ENCODE results near the gene PLEKHH1.
A peak's percentile ranks its signal among the peaks of the same experiment; 100 is the strongest.

Gene PLEKHH1

GRCh38 chr14:67519406-67519805 lies 13.7 kb upstream of the PLEKHH1 start:
- no peak overlapping the region for H3K4me3 Mint-ChIP-seq
- ATAC-seq, result no peak
- no peaks in the 10 kb centered on the region for H3K36me3 Mint-ChIP-seq
- H3K4me1 Mint-ChIP-seq, result peaks cover 21% of the 10 kb centered on the region
- H3K27ac Mint-ChIP-seq, result no peak overlapping the region
- peaks cover 19% of the 10 kb centered on the region for H3K27me3 Mint-ChIP-seq
- no peaks in the 10 kb centered on the region for H3K9me3 Mint-ChIP-seq

- no peak for ATAC-seq
- Mint-ChIP-seq H3K27ac (no peak overlapping the region), H3K9me3 (no peaks in the 10 kb centered on the region), H3K27me3 (peaks cover 19% of the 10 kb centered on the region), H3K4me3 (no peak overlapping the region), H3K36me3 (no peaks in the 10 kb centered on the region), H3K4me1 (peaks cover 16% of the 10 kb centered on the region)
Measured at GRCh38 chr14:67520482-67520881, 12.6 kb upstream of the PLEKHH1 start.

- Mint-ChIP-seq H3K27ac (no peak overlapping the region), H3K4me3 (no peak overlapping the region), H3K36me3 (no peaks in the 10 kb centered on the region), H3K9me3 (no peaks in the 10 kb centered on the region), H3K27me3 (peaks cover 35% of the 10 kb centered on the region), H3K4me1 (peaks cover 6% of the 10 kb centered on the region)
- no peak for ATAC-seq
Measured at GRCh38 chr14:67522270-67522669, 10.8 kb upstream of the PLEKHH1 start.

GRCh38 chr14:67523764-67524633 lies 9.1 kb upstream of the PLEKHH1 start:
- no peak overlapping the region for H3K4me3 Mint-ChIP-seq
- ATAC-seq, result no peak
- no peaks in the 10 kb centered on the region for H3K9me3 Mint-ChIP-seq
- H3K36me3 Mint-ChIP-seq, result no peaks in the 10 kb centered on the region
- H3K4me1 Mint-ChIP-seq, result peaks cover 6% of the 10 kb centered on the region
- H3K27ac Mint-ChIP-seq, result no peak overlapping the region
- H3K27me3 Mint-ChIP-seq, result peaks cover 35% of the 10 kb centered on the region

- no peaks in the 10 kb centered on the region for H3K36me3 Mint-ChIP-seq
- H3K9me3 Mint-ChIP-seq, result no peaks in the 10 kb centered on the region
- H3K4me3 Mint-ChIP-seq, result no peak overlapping the region
- no peak overlapping the region for H3K27ac Mint-ChIP-seq
- no peak for ATAC-seq
- H3K4me1 Mint-ChIP-seq, result peaks cover 6% of the 10 kb centered on the region
- peaks cover 40% of the 10 kb centered on the region for H3K27me3 Mint-ChIP-seq
Measured at GRCh38 chr14:67524634-67524963, 8.5 kb upstream of the PLEKHH1 start.

GRCh38 chr14:67525389-67525788 lies 7.7 kb upstream of the PLEKHH1 start:
- H3K4me1 Mint-ChIP-seq, result peaks cover 6% of the 10 kb centered on the region
- H3K4me3 Mint-ChIP-seq, result no peak overlapping the region
- no peak overlapping the region for H3K27ac Mint-ChIP-seq
- no peaks in the 10 kb centered on the region for H3K36me3 Mint-ChIP-seq
- ATAC-seq, result no peak
- peaks cover 48% of the 10 kb centered on the region for H3K27me3 Mint-ChIP-seq
- H3K9me3 Mint-ChIP-seq, result no peaks in the 10 kb centered on the region

- no peak overlapping the region for H3K27ac Mint-ChIP-seq
- no peak overlapping the region for H3K4me3 Mint-ChIP-seq
- no peaks in the 10 kb centered on the region for H3K36me3 Mint-ChIP-seq
- H3K9me3 Mint-ChIP-seq, result no peaks in the 10 kb centered on the region
- H3K4me1 Mint-ChIP-seq, result peaks cover 6% of the 10 kb centered on the region
- no peak for ATAC-seq
- H3K27me3 Mint-ChIP-seq, result peaks cover 54% of the 10 kb centered on the region
Measured at GRCh38 chr14:67526181-67526580, 6.9 kb upstream of the PLEKHH1 start.

GRCh38 chr14:67526676-67527459 lies 6.2 kb upstream of the PLEKHH1 start:
- H3K9me3 Mint-ChIP-seq, result no peaks in the 10 kb centered on the region
- peak; percentile 79 for ATAC-seq
- H3K36me3 Mint-ChIP-seq, result no peaks in the 10 kb centered on the region
- no peak overlapping the region for H3K4me3 Mint-ChIP-seq
- peaks cover 49% of the 10 kb centered on the region for H3K27me3 Mint-ChIP-seq
- peaks cover 6% of the 10 kb centered on the region for H3K4me1 Mint-ChIP-seq
- no peak overlapping the region for H3K27ac Mint-ChIP-seq

GRCh38 chr14:67527756-67528155 lies 5.3 kb upstream of the PLEKHH1 start:
- Mint-ChIP-seq H3K27ac (no peak overlapping the region), H3K9me3 (no peaks in the 10 kb centered on the region), H3K27me3 (peaks cover 41% of the 10 kb centered on the region), H3K4me1 (peaks cover 11% of the 10 kb centered on the region), H3K36me3 (no peaks in the 10 kb centered on the region), H3K4me3 (no peak overlapping the region)
- no peak for ATAC-seq

GRCh38 chr14:67528276-67528675 lies 4.8 kb upstream of the PLEKHH1 start:
- Mint-ChIP-seq H3K27ac (no peak overlapping the region), H3K27me3 (peaks cover 38% of the 10 kb centered on the region), H3K4me1 (peaks cover 11% of the 10 kb centered on the region), H3K4me3 (no peak overlapping the region), H3K9me3 (no peaks in the 10 kb centered on the region), H3K36me3 (no peaks in the 10 kb centered on the region)
- ATAC-seq, result no peak

- H3K27me3 Mint-ChIP-seq, result peaks cover 38% of the 10 kb centered on the region
- no peak overlapping the region for H3K4me3 Mint-ChIP-seq
- peaks cover 11% of the 10 kb centered on the region for H3K4me1 Mint-ChIP-seq
- no peak for ATAC-seq
- H3K9me3 Mint-ChIP-seq, result no peaks in the 10 kb centered on the region
- H3K27ac Mint-ChIP-seq, result no peak overlapping the region
- no peaks in the 10 kb centered on the region for H3K36me3 Mint-ChIP-seq
Measured at GRCh38 chr14:67529947-67530935, 2.8 kb upstream of the PLEKHH1 start.

- Mint-ChIP-seq H3K9me3 (no peaks in the 10 kb centered on the region), H3K27ac (no peak overlapping the region), H3K4me1 (peaks cover 5% of the 10 kb centered on the region), H3K36me3 (no peaks in the 10 kb centered on the region), H3K4me3 (peak overlapping the region; percentile 46), H3K27me3 (peaks cover 22% of the 10 kb centered on the region)
- ATAC-seq, result no peak
Measured at GRCh38 chr14:67532606-67532997, 488 bp upstream of the PLEKHH1 start.

- Mint-ChIP-seq H3K27ac (no peak overlapping the region), H3K27me3 (peaks cover 22% of the 10 kb centered on the region), H3K36me3 (no peaks in the 10 kb centered on the region), H3K4me3 (peak overlapping the region; percentile 64), H3K9me3 (no peaks in the 10 kb centered on the region), H3K4me1 (peaks cover 5% of the 10 kb centered on the region)
- no peak for ATAC-seq
Measured at GRCh38 chr14:67533754-67534085, 630 bp downstream of the PLEKHH1 start.

- Mint-ChIP-seq H3K4me1 (peaks cover 5% of the 10 kb centered on the region), H3K4me3 (no peak overlapping the region), H3K36me3 (no peaks in the 10 kb centered on the region), H3K27ac (no peak overlapping the region), H3K9me3 (no peaks in the 10 kb centered on the region), H3K27me3 (peaks cover 3% of the 10 kb centered on the region)
- no peak for ATAC-seq
Measured at GRCh38 chr14:67536087-67536486, 3.0 kb downstream of the PLEKHH1 start.

- peaks cover 7% of the 10 kb centered on the region for H3K4me1 Mint-ChIP-seq
- no peak overlapping the region for H3K27ac Mint-ChIP-seq
- ATAC-seq, result no peak
- no peak overlapping the region for H3K4me3 Mint-ChIP-seq
- no peaks in the 10 kb centered on the region for H3K9me3 Mint-ChIP-seq
- peaks cover 9% of the 10 kb centered on the region for H3K27me3 Mint-ChIP-seq
- H3K36me3 Mint-ChIP-seq, result no peaks in the 10 kb centered on the region
Measured at GRCh38 chr14:67537736-67538135, 4.6 kb downstream of the PLEKHH1 start.
